GM18517 (cell line): ENCODE data around the gene MDH1B.
"Not testable (repeated sequence)": the region's sequence is repeated elsewhere in the genome, so short reads cannot be mapped to it uniquely, and the experiment has no call there.

Experiments used
- ATAC-seq: cut with Tn5 transposase; IDR thresholded peaks from one replicate; pipeline ENCODE4 v1.9.1; 2021; ENCODE audit warnings: mild to moderate bottlenecking, moderate library complexity; ENCODE audit not compliant: unreplicated experiment

MDH1B gene

GRCh38 chr2:206765242-206766056 is at the start of gene MDH1B, which contains the start of gene FASTKD2:
Gene MDH1B (minus strand): TSS chr2:206765328. CDS start chr2:206765271, 57 bp downstream.
Gene FASTKD2 (plus strand): TSS chr2:206765606. CDS start chr2:206766694, 1,088 bp downstream.
- peak; percentile 91 for ATAC-seq

GRCh38 chr2:206814498-206814897 is 49.4 kb upstream of the MDH1B start:
- ATAC-seq, result no peak

- not testable (repeated sequence) for ATAC-seq
Measured at GRCh38 chr2:206812471-206812870, 47.3 kb upstream of the MDH1B start.

GRCh38 chr2:206807624-206808023 is 42.5 kb upstream of the MDH1B start:
- not testable (repeated sequence) for ATAC-seq

GRCh38 chr2:206805887-206806607 is 40.9 kb upstream of the MDH1B start:
- ATAC-seq, result no peak

- no peak for ATAC-seq
Measured at GRCh38 chr2:206804326-206804725, 39.2 kb upstream of the MDH1B start.

- ATAC-seq, result no peak
Measured at GRCh38 chr2:206802654-206803514, 37.8 kb upstream of the MDH1B start.

GRCh38 chr2:206801418-206802189 is 36.5 kb upstream of the MDH1B start:
- no peak for ATAC-seq

GRCh38 chr2:206800506-206801417 is 35.6 kb upstream of the MDH1B start:
- ATAC-seq, result peak; percentile 58

- no peak for ATAC-seq
Measured at GRCh38 chr2:206799083-206799482, 34.0 kb upstream of the MDH1B start.

GRCh38 chr2:206798000-206798399 is 32.9 kb upstream of the MDH1B start:
- no peak for ATAC-seq

- ATAC-seq, result no peak
Measured at GRCh38 chr2:206797376-206797775, 32.2 kb upstream of the MDH1B start.

GRCh38 chr2:206792645-206793044 is 27.5 kb upstream of the MDH1B start:
- ATAC-seq, result no peak

- ATAC-seq, result no peak
Measured at GRCh38 chr2:206790311-206790935, 25.3 kb upstream of the MDH1B start.

- ATAC-seq, result no peak
Measured at GRCh38 chr2:206784559-206785353, 19.6 kb upstream of the MDH1B start.

- ATAC-seq, result no peak
Measured at GRCh38 chr2:206783718-206784117, 18.6 kb upstream of the MDH1B start.

- no peak for ATAC-seq
Measured at GRCh38 chr2:206780671-206781070, 15.5 kb upstream of the MDH1B start.

- no peak for ATAC-seq
Measured at GRCh38 chr2:206776432-206776831, 11.3 kb upstream of the MDH1B start.
